DOHH2 (cell line): Measurements from ENCODE around the gene UBQLN4.

Source experiments
- CTCF ChIP-seq: fragments of 200-600 bp; sonication (generic); IDR thresholded peaks from one replicate; pipeline ENCODE4 v1.5.1; 2014; ENCODE audit warnings: antibody characterized with exemption, mild to moderate bottlenecking, low read depth, low read length; ENCODE audit not compliant: poor library complexity, severe bottlenecking
- EZH2phosphoT487 ChIP-seq: fragments of 200-600 bp; sonication (generic); IDR thresholded peaks from 2 replicates; pipeline ENCODE4 v1.6.1; 2017; ENCODE audit warnings: borderline replicate concordance, mild to moderate bottlenecking, antibody characterized with exemption, low read length, moderate library complexity, mixed read lengths

GRCh38 chr1:156042828-156043227 is 10.8 kb downstream of the UBQLN4 start:
- no peak for TF ChIP-seq CTCF
- TF ChIP-seq EZH2phosphoT487 = no peak
